ENCODE results near the gene DUSP6. TPM values are rescaled to one million over a fixed set of nuclear protein-coding genes. Genes with fewer than 3 reads are reported as not detected.

The DUSP6 gene
- total RNA-seq, 1 experiment from 2014 or later, result 20.3 TPM

DNA sequence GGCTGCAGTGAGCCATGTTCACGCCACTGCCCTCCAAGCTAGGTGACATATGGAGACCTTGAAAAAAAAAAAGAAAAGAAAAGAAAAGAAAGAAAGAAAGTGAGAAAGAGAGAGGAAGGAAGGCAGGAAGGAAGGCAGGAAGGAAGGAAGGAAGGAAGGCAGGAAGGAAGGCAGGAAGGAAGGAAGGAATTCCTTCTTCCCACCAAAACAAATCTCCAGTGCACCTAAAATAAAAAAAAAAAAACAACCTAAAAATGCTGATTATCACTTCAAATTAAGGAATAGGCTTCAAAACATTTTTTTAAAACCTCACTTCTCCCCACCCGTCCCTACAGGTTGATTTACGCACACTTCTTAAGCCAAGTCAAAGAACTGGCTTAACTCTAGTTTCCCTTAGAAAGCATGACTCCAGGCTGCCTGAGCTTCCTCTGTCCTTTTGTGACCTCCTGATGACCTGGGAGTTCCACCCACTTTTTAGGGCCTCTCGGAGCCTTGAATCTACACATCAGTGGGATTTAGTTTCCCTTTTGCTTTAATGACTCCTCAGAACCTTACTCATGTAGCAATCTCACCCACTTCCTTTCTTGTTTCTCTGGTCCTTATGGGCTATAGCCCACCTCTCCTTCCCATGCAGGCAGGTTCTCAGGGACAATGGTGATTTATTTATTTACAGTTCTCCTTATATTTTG is 18.6 kb downstream of the DUSP6 start:
- no TSS peak for BruUV-seq (replicated peaks)
- H3K4me3 ChIP-seq (ENCODE audit: low read depth in 2 of 2, low read length in 2 of 2), result no peak overlapping the region
- DNase-seq (ENCODE audit: low read depth, low spot score), result no peak
- TF ChIP-seq POLR2AphosphoS5 (IDR thresholded peaks at IDR 0.05; ENCODE audit: low read depth, low read length) (no peak), SIN3A (IDR thresholded peaks at IDR 0.05; ENCODE audit: borderline replicate concordance, insufficient read depth, low read depth, low read length) (no peak), TCF7L2 (IDR thresholded peaks at IDR 0.05; ENCODE audit: low read depth, low read length) (no peak)
- TF ChIP-seq, protein P1, sequence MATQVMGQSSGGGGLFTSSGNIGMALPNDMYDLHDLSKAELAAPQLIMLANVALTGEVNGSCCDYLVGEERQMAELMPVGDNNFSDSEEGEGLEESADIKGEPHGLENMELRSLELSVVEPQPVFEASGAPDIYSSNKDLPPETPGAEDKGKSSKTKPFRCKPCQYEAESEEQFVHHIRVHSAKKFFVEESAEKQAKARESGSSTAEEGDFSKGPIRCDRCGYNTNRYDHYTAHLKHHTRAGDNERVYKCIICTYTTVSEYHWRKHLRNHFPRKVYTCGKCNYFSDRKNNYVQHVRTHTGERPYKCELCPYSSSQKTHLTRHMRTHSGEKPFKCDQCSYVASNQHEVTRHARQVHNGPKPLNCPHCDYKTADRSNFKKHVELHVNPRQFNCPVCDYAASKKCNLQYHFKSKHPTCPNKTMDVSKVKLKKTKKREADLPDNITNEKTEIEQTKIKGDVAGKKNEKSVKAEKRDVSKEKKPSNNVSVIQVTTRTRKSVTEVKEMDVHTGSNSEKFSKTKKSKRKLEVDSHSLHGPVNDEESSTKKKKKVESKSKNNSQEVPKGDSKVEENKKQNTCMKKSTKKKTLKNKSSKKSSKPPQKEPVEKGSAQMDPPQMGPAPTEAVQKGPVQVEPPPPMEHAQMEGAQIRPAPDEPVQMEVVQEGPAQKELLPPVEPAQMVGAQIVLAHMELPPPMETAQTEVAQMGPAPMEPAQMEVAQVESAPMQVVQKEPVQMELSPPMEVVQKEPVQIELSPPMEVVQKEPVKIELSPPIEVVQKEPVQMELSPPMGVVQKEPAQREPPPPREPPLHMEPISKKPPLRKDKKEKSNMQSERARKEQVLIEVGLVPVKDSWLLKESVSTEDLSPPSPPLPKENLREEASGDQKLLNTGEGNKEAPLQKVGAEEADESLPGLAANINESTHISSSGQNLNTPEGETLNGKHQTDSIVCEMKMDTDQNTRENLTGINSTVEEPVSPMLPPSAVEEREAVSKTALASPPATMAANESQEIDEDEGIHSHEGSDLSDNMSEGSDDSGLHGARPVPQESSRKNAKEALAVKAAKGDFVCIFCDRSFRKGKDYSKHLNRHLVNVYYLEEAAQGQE (IDR thresholded peaks at IDR 0.05; ENCODE audit: insufficient read depth in 1 of 2, low read depth in 2 of 2, low read length in 1 of 2), result no peak
- TF ChIP-seq, protein P2, sequence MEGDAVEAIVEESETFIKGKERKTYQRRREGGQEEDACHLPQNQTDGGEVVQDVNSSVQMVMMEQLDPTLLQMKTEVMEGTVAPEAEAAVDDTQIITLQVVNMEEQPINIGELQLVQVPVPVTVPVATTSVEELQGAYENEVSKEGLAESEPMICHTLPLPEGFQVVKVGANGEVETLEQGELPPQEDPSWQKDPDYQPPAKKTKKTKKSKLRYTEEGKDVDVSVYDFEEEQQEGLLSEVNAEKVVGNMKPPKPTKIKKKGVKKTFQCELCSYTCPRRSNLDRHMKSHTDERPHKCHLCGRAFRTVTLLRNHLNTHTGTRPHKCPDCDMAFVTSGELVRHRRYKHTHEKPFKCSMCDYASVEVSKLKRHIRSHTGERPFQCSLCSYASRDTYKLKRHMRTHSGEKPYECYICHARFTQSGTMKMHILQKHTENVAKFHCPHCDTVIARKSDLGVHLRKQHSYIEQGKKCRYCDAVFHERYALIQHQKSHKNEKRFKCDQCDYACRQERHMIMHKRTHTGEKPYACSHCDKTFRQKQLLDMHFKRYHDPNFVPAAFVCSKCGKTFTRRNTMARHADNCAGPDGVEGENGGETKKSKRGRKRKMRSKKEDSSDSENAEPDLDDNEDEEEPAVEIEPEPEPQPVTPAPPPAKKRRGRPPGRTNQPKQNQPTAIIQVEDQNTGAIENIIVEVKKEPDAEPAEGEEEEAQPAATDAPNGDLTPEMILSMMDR (IDR thresholded peaks at IDR 0.05), result no peak
- no peak for ATAC-seq
- CTCF ChIA-PET, result no interaction called here
- in situ Hi-C loops (cut with HindIII; ENCODE audit: low pct_unique_long_range_greater_than_20kb, low sequenced_read_pairs) (no loop called here), intact Hi-C loops (cut with micrococcal nuclease; ENCODE audit: unreplicated experiment) (no loop called here)
- no peaks in the 10 kb centered on the region for H3K4me1 ChIP-seq (ENCODE audit: control insufficient read depth, insufficient read depth, low read length)
- POLR2A ChIA-PET, result no interaction called here
- 0 out of 2 replicates have a peak, but pooled peaks cover 4% of the 10 kb centered on the region for H3K9me3 ChIP-seq (ENCODE audit: control insufficient read depth, insufficient read depth, low read depth, low read length)
- H3K27ac ChIP-seq (ENCODE audit: low read length), result no peak overlapping the region
- no peaks in the 10 kb centered on the region for H3K36me3 ChIP-seq (ENCODE audit: control insufficient read depth, insufficient read depth, low read length)
- H3K27me3 ChIP-seq (ENCODE audit: control insufficient read depth, insufficient read depth, low read length), result no peaks in the 10 kb centered on the region

DNA sequence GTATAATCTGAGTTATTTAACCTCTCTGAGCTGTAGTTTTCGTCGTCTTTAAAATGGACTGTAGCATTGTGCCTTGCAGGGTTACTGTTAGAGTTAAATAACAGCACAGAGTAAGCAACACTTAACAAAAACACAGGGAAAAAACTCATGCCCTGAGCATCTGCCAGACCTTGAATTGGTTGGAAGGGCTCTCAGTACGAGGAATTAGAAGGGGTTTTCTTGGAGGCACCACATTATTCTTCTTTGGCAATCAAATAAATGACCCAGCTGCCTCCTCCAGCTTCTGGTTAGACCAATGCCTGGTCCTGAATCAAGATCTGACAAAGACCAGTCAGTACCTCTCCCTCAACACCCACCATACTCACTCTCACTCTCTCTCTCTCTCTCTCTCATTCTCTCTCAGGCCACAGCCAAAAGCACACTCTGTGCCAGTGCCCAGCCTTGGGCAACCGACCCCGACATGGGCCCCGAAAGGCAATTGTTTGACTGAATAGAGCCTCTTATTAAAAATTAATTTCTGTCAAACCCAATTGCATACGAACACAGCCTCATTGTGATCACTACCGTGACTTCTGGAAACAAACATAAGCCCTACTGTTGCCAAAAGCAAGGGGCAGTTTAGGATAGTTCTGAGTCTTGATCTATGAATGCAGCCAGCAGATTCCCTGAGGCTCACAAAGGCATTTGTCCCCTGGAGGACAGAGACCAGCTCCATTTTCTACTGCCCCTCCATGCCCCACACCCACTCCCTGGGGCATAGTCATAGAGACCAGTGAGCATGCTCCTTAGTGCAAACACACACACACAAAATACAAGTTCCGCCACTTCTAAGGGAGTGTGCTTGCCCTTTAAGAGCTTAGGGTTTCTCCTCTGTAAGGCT is 23.9 kb downstream of the DUSP6 start:
- H3K36me3 ChIP-seq (ENCODE audit: control insufficient read depth, insufficient read depth, low read length), result no peaks in the 10 kb centered on the region
- no peak overlapping the region for H3K4me3 ChIP-seq (ENCODE audit: low read depth in 2 of 2, low read length in 2 of 2)
- H3K27me3 ChIP-seq (ENCODE audit: control insufficient read depth, insufficient read depth, low read length), result no peaks in the 10 kb centered on the region
- intact Hi-C loops (cut with micrococcal nuclease; ENCODE audit: unreplicated experiment) (no loop called here), in situ Hi-C loops (cut with HindIII; ENCODE audit: low pct_unique_long_range_greater_than_20kb, low sequenced_read_pairs) (no loop called here)
- H3K9me3 ChIP-seq (ENCODE audit: control insufficient read depth, insufficient read depth, low read depth, low read length), result 0 out of 2 replicates have a peak, but pooled peaks cover 4% of the 10 kb centered on the region
- TF ChIP-seq SIN3A (IDR thresholded peaks at IDR 0.05; ENCODE audit: borderline replicate concordance, insufficient read depth, low read depth, low read length), result no peak
- no peak for TF ChIP-seq TCF7L2 (IDR thresholded peaks at IDR 0.05; ENCODE audit: low read depth, low read length)
- TF ChIP-seq, protein P2 (IDR thresholded peaks at IDR 0.05), result no peak
- no peak for TF ChIP-seq POLR2AphosphoS5 (IDR thresholded peaks at IDR 0.05; ENCODE audit: low read depth, low read length)
- TF ChIP-seq, protein P1 (IDR thresholded peaks at IDR 0.05; ENCODE audit: insufficient read depth in 1 of 2, low read depth in 2 of 2, low read length in 1 of 2), result no peak
- no peaks in the 10 kb centered on the region for H3K4me1 ChIP-seq (ENCODE audit: control insufficient read depth, insufficient read depth, low read length)
- DNase-seq (ENCODE audit: low read depth, low spot score) (no peak), ATAC-seq (no peak)
- ChIA-PET POLR2A (no interaction called here), CTCF (no interaction called here)
- no TSS peak for BruUV-seq (replicated peaks)
- H3K27ac ChIP-seq (ENCODE audit: low read length), result no peak overlapping the region

Data from Panc1 (cell line).